Activated CD4-positive, alpha-beta T cell treated with anti-CD3 and anti-CD28 coated beads, Interleukin-2, Interleukin-4, amounts not matched to agents 100 ng/mL and 50 ng/mL, durations not matched to agents 16 hours and 8 hours (primary cell): ENCODE measurements around the gene ATP13A3.

Source experiments
- DNase-seq: peaks from one replicate; pipeline ENCODE4 v3.0.0-alpha.2; 2020; ENCODE audit warnings: low spot score

The ATP13A3 gene

DNA sequence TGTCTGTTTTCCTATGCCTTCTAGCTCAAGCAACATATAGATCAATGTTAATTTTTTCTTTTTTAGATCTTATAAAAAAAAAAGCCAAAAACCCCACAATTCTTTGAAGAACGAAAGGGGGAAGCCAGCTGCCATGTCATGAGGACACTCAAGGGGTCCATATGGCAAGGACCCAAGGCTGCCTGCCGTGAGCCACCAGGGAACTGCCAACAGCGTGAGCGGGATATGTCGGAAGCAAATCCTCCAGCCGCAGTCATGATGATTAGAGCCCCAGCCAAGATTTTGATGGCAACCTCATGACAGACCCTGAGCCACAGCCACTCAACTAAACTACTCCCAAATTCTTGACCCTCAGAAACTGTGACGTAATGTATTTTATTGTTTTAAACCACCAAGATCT is 94.2 kb downstream of the ATP13A3 start:
- DNase-seq, result no peak

- no peak for DNase-seq
Observed at GRCh38 chr3:194390835-194391234, 96.0 kb downstream of the ATP13A3 start.

- no peak for DNase-seq
Observed at GRCh38 chr3:194389269-194389668, 97.5 kb downstream of the ATP13A3 start.

DNA sequence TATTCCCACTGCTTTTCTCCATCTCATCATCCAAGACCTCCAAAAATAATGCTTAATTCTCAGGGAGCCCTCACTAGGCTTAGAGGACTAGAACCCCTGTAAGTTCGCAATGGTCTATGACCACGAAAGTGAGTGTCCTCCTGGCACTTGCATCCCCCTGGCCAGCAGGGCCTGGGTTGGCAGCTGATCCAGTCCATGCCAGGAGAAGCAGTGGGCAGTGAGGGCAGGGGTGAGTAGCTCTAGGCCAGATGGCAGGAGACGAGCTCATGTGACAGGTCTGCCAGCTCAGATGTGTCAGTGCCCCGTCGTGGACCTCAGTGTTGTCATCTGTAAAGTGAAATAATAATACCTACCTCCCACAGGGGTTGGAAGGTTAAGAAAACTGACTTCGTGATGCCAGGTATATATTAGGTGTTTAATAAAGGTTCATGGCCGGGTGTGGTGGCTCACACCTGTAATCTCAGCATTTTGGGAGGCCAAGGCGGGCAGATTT is 98.8 kb downstream of the ATP13A3 start:
- DNase-seq, result no peak

GRCh38 chr3:194387276-194387675 is 99.5 kb downstream of the ATP13A3 start:
- DNase-seq, result no peak

DNA sequence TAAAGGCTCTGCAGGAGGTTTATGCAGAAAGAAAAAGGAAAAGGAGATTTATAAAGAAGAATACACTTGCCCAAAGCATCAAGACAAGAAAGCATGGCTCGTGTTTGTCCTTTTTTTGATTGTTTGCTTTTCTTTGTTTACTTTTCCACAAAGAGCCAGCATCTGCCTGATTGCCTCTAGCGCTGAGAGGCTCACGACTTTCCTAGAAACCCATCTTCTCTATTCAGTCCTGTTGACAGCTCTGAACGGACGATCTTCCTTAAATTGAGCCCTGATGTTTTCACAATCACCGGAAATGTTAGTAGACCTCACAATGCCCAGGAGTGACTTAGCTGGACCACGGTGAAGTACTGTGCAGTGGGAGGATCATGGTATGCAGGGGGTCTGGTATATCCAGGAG is 100.2 kb downstream of the ATP13A3 start:
- DNase-seq, result no peak

DNA sequence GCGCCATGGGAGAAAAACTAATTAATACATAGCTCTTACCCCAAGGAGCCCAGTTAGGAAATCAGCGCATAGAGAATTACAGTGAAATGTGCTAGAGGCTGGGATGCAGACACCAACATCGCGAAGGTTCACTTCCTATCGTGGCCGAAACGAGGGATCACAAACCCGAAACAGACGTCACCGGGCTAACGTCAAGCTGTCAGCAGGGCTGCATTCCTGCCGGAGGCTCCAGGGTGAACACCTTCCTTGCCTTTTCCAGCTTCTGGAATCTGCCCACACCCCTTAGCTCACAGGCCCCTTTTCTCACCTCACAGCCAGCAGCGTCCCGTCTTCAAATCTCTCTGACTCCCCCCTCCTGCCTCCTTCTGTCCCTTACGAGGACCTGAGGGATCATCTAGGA is 100.7 kb downstream of the ATP13A3 start:
- no peak for DNase-seq

GRCh38 chr3:194384569-194385001 is 102.2 kb downstream of the ATP13A3 start:
- no peak for DNase-seq

DNA sequence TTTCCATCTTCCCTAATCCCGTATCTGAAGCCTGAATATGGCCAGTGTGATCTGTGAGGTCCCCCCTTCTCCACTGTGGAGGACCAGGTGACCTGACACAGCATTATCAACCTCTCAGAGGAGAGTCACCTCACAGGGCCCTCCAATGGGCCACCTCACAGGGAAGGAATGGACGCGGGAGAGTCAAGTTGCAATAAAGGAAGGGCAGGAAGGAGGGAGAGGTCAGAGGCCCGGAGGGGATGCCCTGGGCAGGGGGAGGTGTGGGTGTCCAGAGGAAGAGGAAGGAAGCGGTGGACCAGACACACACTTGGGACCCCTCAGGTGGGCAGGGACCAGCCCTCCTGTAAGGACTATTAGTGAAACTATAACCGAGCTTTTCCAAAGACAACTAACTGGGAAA is 102.6 kb downstream of the ATP13A3 start:
- DNase-seq, result no peak

DNA sequence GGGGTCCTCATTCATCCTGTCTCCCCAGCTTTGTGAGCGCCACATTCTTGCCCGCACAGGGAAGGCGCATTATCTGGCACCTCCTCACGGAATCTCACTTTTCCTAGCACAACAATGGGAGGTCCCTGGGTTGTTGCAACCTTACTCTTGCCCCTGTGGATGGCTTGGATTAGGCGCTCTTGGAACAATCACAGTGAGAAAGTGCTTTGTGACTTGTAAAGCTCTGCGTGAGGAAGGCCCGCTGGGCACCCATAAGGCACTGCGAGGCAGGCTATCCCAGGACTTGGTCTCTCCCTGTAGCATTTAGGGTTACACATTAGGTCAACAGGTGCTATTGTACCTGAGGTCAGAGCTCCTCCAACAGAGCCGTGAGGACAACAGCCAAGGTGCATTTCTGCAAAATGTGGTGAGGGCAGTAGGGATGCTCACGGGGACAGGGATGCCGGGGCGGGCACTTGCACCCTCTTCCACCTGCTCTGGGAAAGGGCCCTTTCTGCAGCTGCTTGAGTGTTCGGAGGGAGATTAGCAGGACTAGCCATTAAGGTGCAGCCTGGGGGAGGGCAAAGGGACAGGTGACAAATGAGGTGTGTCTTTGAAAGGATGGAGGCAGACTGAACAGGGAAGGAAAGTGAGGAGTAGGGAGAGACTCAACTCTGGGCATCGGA is 103.4 kb downstream of the ATP13A3 start:
- DNase-seq, result no peak

DNA sequence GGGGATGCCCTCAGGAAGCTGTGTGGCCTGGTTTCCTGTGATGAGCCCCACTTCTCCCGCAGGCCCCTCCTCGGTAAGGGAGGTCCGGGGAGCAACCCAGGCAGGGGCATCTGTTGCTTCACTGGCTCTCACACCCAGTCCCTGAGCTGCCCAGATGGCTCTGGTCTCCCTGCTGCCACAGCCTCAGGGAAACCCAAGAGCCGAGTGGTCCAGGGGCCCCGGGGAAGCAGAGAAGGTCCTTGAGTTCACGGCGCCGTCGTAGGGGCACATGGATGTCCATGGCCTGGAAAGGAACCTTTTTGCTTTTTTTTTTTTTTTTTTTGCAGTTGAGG is 103.9 kb downstream of the ATP13A3 start:
- DNase-seq, result no peak

GRCh38 chr3:194382196-194382891 is 104.5 kb downstream of the ATP13A3 start:
- no peak for DNase-seq

DNA sequence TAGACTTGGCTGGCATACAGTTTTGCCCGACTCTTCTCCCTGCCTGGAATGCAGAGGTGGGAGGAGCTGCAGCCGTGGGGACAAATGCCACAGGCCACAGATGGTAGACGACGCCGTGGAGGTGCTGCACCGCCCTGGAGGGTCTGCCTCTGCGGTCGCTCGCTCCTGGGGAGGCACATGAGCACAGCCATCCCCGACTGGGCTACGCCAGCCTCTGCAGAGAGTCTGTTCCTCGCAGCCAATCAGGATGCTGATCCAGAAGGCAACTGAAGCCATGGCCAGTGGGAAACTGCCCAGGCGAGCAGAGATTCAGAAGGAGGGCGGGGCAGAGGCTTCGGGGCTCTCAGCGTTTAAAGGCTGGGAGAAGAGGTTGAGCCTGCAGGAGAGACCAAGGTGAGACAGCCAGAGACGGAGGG is 105.3 kb downstream of the ATP13A3 start:
- DNase-seq, result no peak

GRCh38 chr3:194380326-194380725 is 106.5 kb downstream of the ATP13A3 start:
- no peak for DNase-seq

DNA sequence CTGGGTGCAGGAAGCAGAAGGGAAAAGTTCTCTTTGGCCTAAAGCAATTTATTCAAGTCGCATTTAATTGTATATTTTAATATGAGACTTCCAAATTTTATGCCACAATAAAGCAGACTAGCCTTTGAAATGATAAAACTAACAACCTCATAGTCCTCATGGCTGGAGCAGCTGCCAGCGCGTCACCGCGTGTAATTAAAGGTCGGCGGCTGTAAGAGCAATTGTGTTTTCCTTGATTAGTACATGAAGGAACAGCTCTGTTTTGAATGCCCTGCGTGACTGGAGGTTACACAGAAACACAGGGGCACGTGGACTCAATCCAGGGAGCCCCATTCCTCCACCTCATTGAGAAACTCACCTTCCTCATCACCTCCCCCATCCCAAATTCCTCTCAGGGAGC is 107.2 kb downstream of the ATP13A3 start:
- DNase-seq, result no peak

GRCh38 chr3:194379231-194379630 is 107.6 kb downstream of the ATP13A3 start:
- DNase-seq, result no peak

- DNase-seq, result no peak
Observed at GRCh38 chr3:194377708-194378107, 109.1 kb downstream of the ATP13A3 start.

DNA sequence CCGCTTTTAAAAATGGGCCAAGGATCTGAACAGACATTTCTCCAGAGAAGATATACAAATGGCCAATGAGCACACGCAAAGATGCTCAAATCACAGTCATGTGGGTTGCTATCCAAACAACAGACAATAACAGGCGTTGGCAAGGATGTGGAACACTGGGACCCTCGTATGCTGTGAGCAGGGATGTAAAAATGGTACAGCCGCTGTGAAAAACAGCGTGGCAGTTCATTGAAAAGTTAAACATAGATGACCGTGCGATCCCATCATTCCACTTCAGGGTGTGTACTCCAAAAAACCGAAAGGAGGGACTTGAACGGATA is 110.6 kb downstream of the ATP13A3 start:
- DNase-seq, result no peak

GRCh38 chr3:194375473-194376240 is 111.1 kb downstream of the ATP13A3 start:
- DNase-seq, result no peak

DNA sequence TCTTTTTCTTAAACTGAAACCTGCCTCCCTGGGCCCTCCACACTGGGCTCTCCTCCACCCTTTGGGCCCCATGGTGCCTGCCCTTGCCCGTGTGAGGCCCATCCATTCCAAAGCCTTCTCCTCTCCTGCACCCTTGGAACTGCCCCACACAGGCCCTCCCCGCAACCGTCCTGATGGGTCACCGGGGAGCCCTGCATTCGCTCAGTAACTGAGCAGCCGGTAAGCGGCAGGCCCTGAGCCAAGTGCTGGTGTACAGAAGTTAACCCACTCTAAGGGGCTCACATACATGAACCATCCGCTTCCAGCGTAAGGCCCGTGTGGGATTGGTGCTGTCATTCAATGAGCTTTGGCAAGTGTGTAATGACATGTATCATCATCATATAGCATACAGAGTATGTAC is 111.9 kb downstream of the ATP13A3 start:
- DNase-seq, result no peak

DNA sequence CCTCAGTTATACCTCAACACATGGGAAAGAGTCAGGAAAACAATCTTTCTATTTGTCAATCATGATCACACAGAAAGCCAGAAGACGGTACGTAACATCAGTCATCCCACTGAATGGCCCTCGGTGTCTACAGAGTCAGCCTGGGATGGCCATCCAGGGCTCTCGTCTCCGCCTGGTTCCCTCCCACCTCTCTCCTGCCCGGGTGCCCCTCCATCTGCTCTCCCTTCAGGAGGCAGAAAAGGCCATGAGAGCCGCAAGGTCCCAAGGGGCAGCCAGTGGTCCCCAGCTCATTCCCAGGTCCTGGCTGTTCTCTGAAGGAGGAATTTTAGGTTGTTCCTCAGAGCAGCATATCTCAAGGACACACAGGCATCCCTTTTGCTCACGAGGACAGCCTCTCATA is 112.9 kb downstream of the ATP13A3 start:
- no peak for DNase-seq

DNA sequence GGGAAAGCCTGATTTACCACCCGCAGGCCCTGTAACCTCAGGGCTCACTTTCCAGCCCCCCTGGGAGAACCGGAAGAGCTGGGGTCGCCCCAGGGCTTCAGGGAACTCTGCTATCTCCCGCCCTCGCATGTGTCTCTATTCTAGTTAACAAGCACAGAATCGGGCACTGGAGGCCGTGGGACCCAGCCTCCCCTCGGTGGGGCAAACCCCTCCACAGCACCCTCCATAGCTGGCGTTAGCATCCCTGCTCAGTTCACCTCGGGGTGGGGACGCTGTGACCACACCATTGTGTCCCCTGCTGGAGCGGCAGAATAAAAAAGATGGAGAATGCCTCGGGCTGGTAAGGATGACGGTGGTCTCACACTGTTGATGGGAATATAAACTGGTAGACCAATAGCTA is 113.8 kb downstream of the ATP13A3 start:
- no peak for DNase-seq

DNA sequence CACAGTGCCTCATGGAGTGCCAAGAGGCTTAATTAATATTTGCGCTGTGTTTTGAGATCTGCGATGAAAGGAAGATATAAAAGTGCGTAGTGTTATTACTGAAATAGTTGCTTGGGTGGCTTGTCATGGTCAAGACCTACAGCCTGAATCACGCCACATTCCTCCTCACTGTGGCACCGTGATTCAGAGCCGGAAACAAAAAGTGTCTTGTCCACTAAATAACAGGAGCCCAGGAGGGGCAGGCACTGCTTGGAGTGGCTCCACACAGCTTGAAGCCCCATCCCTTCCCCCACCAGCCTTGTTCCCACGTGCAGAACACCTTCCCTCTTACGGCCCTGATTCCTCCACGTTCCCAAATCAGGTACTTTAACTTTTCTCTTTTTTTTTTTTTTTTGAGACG is 116.0 kb downstream of the ATP13A3 start:
- DNase-seq, result no peak
